Measurements from ENCODE around the gene CUTA.

Gene CUTA

GRCh38 chr6:33397541-33397940 is 20.4 kb downstream of the CUTA start:
- H3K4me1 ChIP-seq: no peaks in the 10 kb centered on the region
- no peak for TF ChIP-seq CTCF (IDR thresholded peaks at IDR 0.05)
- DNase-seq: no peak
- H3K36me3 ChIP-seq: no peaks in the 10 kb centered on the region
- H3K27ac ChIP-seq: no peak overlapping the region
- no peaks in the 10 kb centered on the region for H3K27me3 ChIP-seq
- no peak overlapping the region for H3K4me3 ChIP-seq
- intact Hi-C loops (cut with DNase I; ENCODE audit: low total_unique reads): loop anchor here (10.0 kb wide), 1 partner anchor 57 kb away; the partner anchor contains the start of gene ZBTB9
- no peaks in the 10 kb centered on the region for H3K9me3 ChIP-seq

- TF ChIP-seq CTCF (IDR thresholded peaks at IDR 0.05): no peak
- no peak for DNase-seq
- H3K4me3 ChIP-seq: no peak overlapping the region
- H3K36me3 ChIP-seq: no peaks in the 10 kb centered on the region
- H3K9me3 ChIP-seq: no peaks in the 10 kb centered on the region
- H3K27me3 ChIP-seq: no peaks in the 10 kb centered on the region
- intact Hi-C loops (cut with DNase I; ENCODE audit: low total_unique reads): loop anchor here (10.0 kb wide), 1 partner anchor 62 kb away; the partner anchor contains the start of gene ZBTB9
- H3K27ac ChIP-seq: no peak overlapping the region
- peaks cover 0 to 12% (median 7%) of the 10 kb centered on the region in 4 donors for H3K4me1 ChIP-seq
Observed at GRCh38 chr6:33392979-33393378, 24.9 kb downstream of the CUTA start.

- TF ChIP-seq CTCF (IDR thresholded peaks at IDR 0.05): no peak
- H3K36me3 ChIP-seq: no peaks in the 10 kb centered on the region
- H3K9me3 ChIP-seq: no peaks in the 10 kb centered on the region
- DNase-seq: no peak
- peaks cover 0 to 12% (median 7%) of the 10 kb centered on the region in 4 donors for H3K4me1 ChIP-seq
- intact Hi-C loops (cut with DNase I; ENCODE audit: low total_unique reads): loop anchor here (10.0 kb wide), 1 partner anchor 62 kb away; the partner anchor contains the start of gene ZBTB9
- H3K27ac ChIP-seq: no peak overlapping the region
- no peak overlapping the region for H3K4me3 ChIP-seq
- H3K27me3 ChIP-seq: no peaks in the 10 kb centered on the region
Observed at GRCh38 chr6:33392595-33392948, 25.3 kb downstream of the CUTA start.

GRCh38 chr6:33391922-33392594 is 25.8 kb downstream of the CUTA start:
- intact Hi-C loops (cut with DNase I; ENCODE audit: low total_unique reads): loop anchor here (10.0 kb wide), 1 partner anchor 63 kb away; the partner anchor contains the start of gene ZBTB9
- Histone ChIP-seq H3K9me3 (no peaks in the 10 kb centered on the region), H3K4me3 (peak overlapping the region; percentile 47 to 50), H3K27ac (peak overlapping the region; percentile 86 to 92), H3K4me1 (peaks cover 0 to 12% (median 7%) of the 10 kb centered on the region in 4 donors), H3K36me3 (no peaks in the 10 kb centered on the region), H3K27me3 (no peaks in the 10 kb centered on the region)
- no peak for TF ChIP-seq CTCF (IDR thresholded peaks at IDR 0.05)
- DNase-seq: no peak

- TF ChIP-seq CTCF (IDR thresholded peaks at IDR 0.05): peak; percentile 96 to 98
- intact Hi-C loops (cut with DNase I; ENCODE audit: low total_unique reads): loop anchor here (10.0 kb wide), 1 partner anchor 63 kb away; the partner anchor contains the start of gene ZBTB9
- Histone ChIP-seq H3K27me3 (no peaks in the 10 kb centered on the region), H3K9me3 (no peaks in the 10 kb centered on the region), H3K4me1 (peaks cover 0 to 12% (median 7%) of the 10 kb centered on the region in 4 donors), H3K27ac (peak within 1 kb of the TSS; percentile 86 to 92), H3K36me3 (no peaks in the 10 kb centered on the region), H3K4me3 (peak within 1 kb of the TSS; percentile 47 to 50)
- peak; percentile 98 to 100 for DNase-seq
Observed at GRCh38 chr6:33391278-33391921, 26.5 kb downstream of the CUTA start, which contains the start of gene KIFC1. KIFC1 (plus strand) TSS chr6:33391823; CDS start chr6:33391986, 163 bp downstream.

Measured in tibial artery (tissue), 4 donors.